Trophoblast cell (in vitro differentiated cells and primary cell): ENCODE results near the gene TRPV6.

ENCODE experiments used
- DNase-seq, 2 donors: peaks; one replicate each; pipeline ENCODE4 v3.0.0-alpha.2; 2016
- H2AFZ ChIP-seq: 2 replicates; pipeline ENCODE4 v1.6.1; 2013; ENCODE audit warnings: low read length, moderate library complexity, mild to moderate bottlenecking; ENCODE audit not compliant: insufficient read depth, poor library complexity
- H2AK5ac ChIP-seq: 2 replicates; pipeline ENCODE4 v1.6.1; 2013; ENCODE audit warnings: mild to moderate bottlenecking, low read length
- H2BK120ac ChIP-seq: 2 replicates; pipeline ENCODE4 v1.6.1; 2013; ENCODE audit warnings: low read length, mild to moderate bottlenecking, moderate library complexity; ENCODE audit not compliant: insufficient read depth, poor library complexity
- H2BK12ac ChIP-seq: 2 replicates; pipeline ENCODE4 v1.6.1; 2013; ENCODE audit warnings: mild to moderate bottlenecking, low read length, moderate library complexity
- H2BK5ac ChIP-seq: 2 replicates; pipeline ENCODE4 v1.6.1; 2013; ENCODE audit warnings: low read length, low read depth, moderate library complexity, mild to moderate bottlenecking; ENCODE audit not compliant: poor library complexity
- H3K14ac ChIP-seq: 2 replicates; pipeline ENCODE4 v1.6.1; 2013; ENCODE audit warnings: mild to moderate bottlenecking, low read length
- H3K18ac ChIP-seq: 2 replicates; pipeline ENCODE4 v1.6.1; 2013; ENCODE audit warnings: mild to moderate bottlenecking, low read length
- H3K23ac ChIP-seq: 2 replicates; pipeline ENCODE4 v1.6.1; 2013; ENCODE audit warnings: low read length
- H3K27ac ChIP-seq: 2 replicates; pipeline ENCODE4 v1.5.1; 2013; ENCODE audit warnings: low read depth, mild to moderate bottlenecking, inconsistent platforms, low read length, moderate library complexity
- H3K27me3 ChIP-seq: 2 replicates; pipeline ENCODE4 v1.6.1; 2013; ENCODE audit warnings: inconsistent platforms, mild to moderate bottlenecking, low read length, moderate library complexity; ENCODE audit not compliant: insufficient read depth
- H3K36me3 ChIP-seq, 2 experiments: 1 replicate in 1 of 2; 2 replicates in 1 of 2; pipeline ENCODE4 v1.6.1; 2013; ENCODE audit warnings: low read length in 2 of 2, mild to moderate bottlenecking in 2 of 2, moderate library complexity in 1 of 2; ENCODE audit not compliant: insufficient read depth in 2 of 2, control insufficient read depth in 1 of 2
- H3K4ac ChIP-seq: 2 replicates; pipeline ENCODE4 v1.6.1; 2013; ENCODE audit warnings: low read depth, mild to moderate bottlenecking, low read length, moderate library complexity
- H3K4me1 ChIP-seq, 2 experiments: 1 replicate in 1 of 2; 2 replicates in 1 of 2; pipeline ENCODE4 v1.6.1; 2013; ENCODE audit warnings: low read length in 2 of 2, mild to moderate bottlenecking in 2 of 2, moderate library complexity in 1 of 2; ENCODE audit not compliant: insufficient read depth in 2 of 2, control insufficient read depth in 1 of 2
- H3K4me2 ChIP-seq: 2 replicates; pipeline ENCODE4 v1.6.1; 2013; ENCODE audit warnings: inconsistent platforms, mild to moderate bottlenecking, low read length, moderate library complexity
- H3K4me3 ChIP-seq: 2 replicates; pipeline ENCODE4 v1.5.1; 2013; ENCODE audit warnings: mild to moderate bottlenecking, low read depth, low read length, inconsistent platforms
- H3K79me1 ChIP-seq: one replicate; pipeline ENCODE4 v1.6.1; 2013; ENCODE audit warnings: low read length
- H3K79me2 ChIP-seq: 2 replicates; pipeline ENCODE4 v1.6.1; 2013; ENCODE audit warnings: low read length, mild to moderate bottlenecking; ENCODE audit not compliant: control insufficient read depth, insufficient read depth, poor library complexity
- H3K9ac ChIP-seq: 2 replicates; pipeline ENCODE4 v1.6.1; 2013; ENCODE audit warnings: mild to moderate bottlenecking, low read length
- H3K9me3 ChIP-seq: 2 replicates; pipeline ENCODE4 v1.6.1; 2013; ENCODE audit warnings: low read depth, mild to moderate bottlenecking, control low read depth, inconsistent platforms, low read length; ENCODE audit not compliant: insufficient read depth
- H4K12ac ChIP-seq: 2 replicates; pipeline ENCODE4 v1.6.1; 2013; ENCODE audit warnings: low read depth, mild to moderate bottlenecking, low read length, moderate library complexity
- H4K8ac ChIP-seq: 2 replicates; pipeline ENCODE4 v1.6.1; 2013; ENCODE audit warnings: low read depth, mild to moderate bottlenecking, low read length, moderate library complexity
- H4K91ac ChIP-seq: one replicate; pipeline ENCODE4 v1.6.1; 2013; ENCODE audit warnings: low read depth, mild to moderate bottlenecking, low read length, moderate library complexity
- WGBS: extraction: QIAGEN DNeasy Blood & Tissue Kit; methylation state at CpG from one replicate; pipeline ENCODE4 v1.1.7; 2013; ENCODE audit warnings: missing lambda C conversion rate; ENCODE audit not compliant: insufficient read length, insufficient coverage; ENCODE audit errors: extremely low coverage; 5-methylcytosine and 5-hydroxymethylcytosine counted together

TRPV6 gene

DNA sequence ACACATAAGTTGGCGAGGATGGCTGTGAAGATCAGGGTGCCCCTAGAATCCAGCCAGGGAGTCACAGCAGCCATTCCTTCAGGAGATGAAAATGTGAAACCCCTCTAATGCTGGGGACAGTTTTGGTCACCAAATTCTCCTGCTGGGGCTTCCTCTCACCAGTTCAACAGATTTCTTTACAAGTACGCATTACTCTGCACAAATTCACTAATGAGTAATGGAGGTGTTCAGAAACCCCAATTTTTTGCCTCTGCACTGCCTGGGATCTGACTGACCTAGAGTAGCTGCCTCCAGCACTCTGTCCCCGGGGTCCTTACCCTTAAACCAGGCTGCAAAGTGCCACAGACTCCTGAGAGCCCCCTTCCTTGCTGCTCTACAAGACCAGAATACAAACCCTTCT lies 31.9 kb upstream of the TRPV6 start:
- DNase-seq = no peak
- no peak overlapping the region for H2BK12ac ChIP-seq
- H3K9ac ChIP-seq = no peak overlapping the region
- H4K8ac ChIP-seq = no peak overlapping the region
- H3K27ac ChIP-seq = no peak overlapping the region
- H3K4me3 ChIP-seq = no peak overlapping the region
- no peaks in the 10 kb centered on the region for H3K79me1 ChIP-seq
- H2AK5ac ChIP-seq = no peak overlapping the region
- H3K27me3 ChIP-seq = no peaks in the 10 kb centered on the region
- H3K4me2 ChIP-seq = no peak overlapping the region
- no peak overlapping the region for H3K23ac ChIP-seq
- H3K14ac ChIP-seq = no peak overlapping the region
- no peaks in the 10 kb centered on the region for H3K9me3 ChIP-seq
- H4K12ac ChIP-seq = no peak overlapping the region
- no peaks in the 10 kb centered on the region for H3K79me2 ChIP-seq
- H2BK5ac ChIP-seq = no peak overlapping the region
- H2AFZ ChIP-seq = no peak overlapping the region
- no peaks in the 10 kb centered on the region for H3K36me3 ChIP-seq
- H4K91ac ChIP-seq = no peak overlapping the region
- H3K18ac ChIP-seq = no peak overlapping the region
- no CpG with 5 or more reads among the region's 3 CpGs for WGBS
- H2BK120ac ChIP-seq = no peak overlapping the region
- peaks cover 2 to 9% of the 10 kb centered on the region in 2 experiments for H3K4me1 ChIP-seq
- H3K4ac ChIP-seq = no peak overlapping the region

DNA sequence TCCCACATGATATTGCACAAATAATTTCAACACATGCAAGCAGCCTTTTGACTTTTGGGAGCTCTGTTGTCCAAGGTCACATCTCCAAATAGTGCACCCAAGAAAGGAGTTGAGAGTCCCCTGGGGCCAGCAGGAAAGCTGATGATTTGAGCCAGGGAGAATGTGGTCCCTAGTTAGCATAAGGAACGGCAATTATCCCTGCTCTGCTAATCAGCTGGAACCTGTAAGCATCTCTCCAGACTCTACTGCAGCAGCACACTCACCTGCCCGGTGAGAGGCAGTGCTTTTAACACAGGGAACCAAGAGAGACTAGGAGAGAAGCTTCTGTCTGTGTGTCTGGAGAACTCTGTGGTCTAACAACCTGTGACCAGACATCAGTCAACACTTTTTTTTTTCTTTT lies 31.0 kb upstream of the TRPV6 start:
- no peak overlapping the region for H3K14ac ChIP-seq
- H3K4me3 ChIP-seq = no peak overlapping the region
- no peak overlapping the region for H3K27ac ChIP-seq
- no peaks in the 10 kb centered on the region for H3K79me2 ChIP-seq
- H3K9me3 ChIP-seq = no peaks in the 10 kb centered on the region
- no peak overlapping the region for H3K4ac ChIP-seq
- H3K23ac ChIP-seq = no peak overlapping the region
- H2BK5ac ChIP-seq = no peak overlapping the region
- no CpG with 5 or more reads among the region's 2 CpGs for WGBS
- H4K8ac ChIP-seq = no peak overlapping the region
- no peak for DNase-seq
- no peak overlapping the region for H2AFZ ChIP-seq
- H3K4me1 ChIP-seq = peaks cover 2 to 9% of the 10 kb centered on the region in 2 experiments
- no peak overlapping the region for H3K9ac ChIP-seq
- H3K36me3 ChIP-seq = no peaks in the 10 kb centered on the region
- H2BK120ac ChIP-seq = no peak overlapping the region
- no peak overlapping the region for H4K91ac ChIP-seq
- no peak overlapping the region for H3K18ac ChIP-seq
- H3K27me3 ChIP-seq = no peaks in the 10 kb centered on the region
- no peak overlapping the region for H2AK5ac ChIP-seq
- H3K4me2 ChIP-seq = no peak overlapping the region
- no peak overlapping the region for H2BK12ac ChIP-seq
- no peaks in the 10 kb centered on the region for H3K79me1 ChIP-seq
- H4K12ac ChIP-seq = no peak overlapping the region

DNA sequence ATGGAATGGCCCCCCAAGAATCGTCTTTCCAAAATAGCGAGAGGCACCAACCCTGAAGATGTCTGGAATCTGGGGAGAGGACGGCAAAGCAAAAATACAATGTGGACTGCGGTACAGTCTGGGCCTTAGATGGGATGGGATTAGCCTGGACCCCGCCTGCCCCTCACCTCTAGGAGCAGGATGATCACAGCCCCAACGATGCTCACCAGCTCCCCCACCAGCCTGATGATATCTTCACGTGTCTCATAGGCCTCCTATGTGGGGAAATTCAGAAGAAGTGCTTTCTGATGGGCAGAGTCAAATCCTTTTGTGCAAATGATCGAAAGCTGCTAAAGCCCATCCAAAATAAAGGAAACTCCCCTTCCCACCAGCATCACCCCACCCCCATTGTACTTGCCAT lies 29.8 kb upstream of the TRPV6 start:
- Histone ChIP-seq H4K12ac (no peak overlapping the region), H3K27me3 (no peaks in the 10 kb centered on the region), H2BK120ac (no peak overlapping the region), H3K79me1 (no peaks in the 10 kb centered on the region), H2BK12ac (no peak overlapping the region), H3K14ac (no peak overlapping the region), H3K9ac (no peak overlapping the region), H4K8ac (no peak overlapping the region), H3K4me3 (no peak overlapping the region), H2AK5ac (no peak overlapping the region), H4K91ac (no peak overlapping the region), H3K4me1 (peaks cover 2 to 9% of the 10 kb centered on the region in 2 experiments), H3K9me3 (no peaks in the 10 kb centered on the region), H3K79me2 (no peaks in the 10 kb centered on the region), H2AFZ (no peak overlapping the region), H2BK5ac (no peak overlapping the region), H3K4ac (no peak overlapping the region), H3K18ac (no peak overlapping the region), H3K4me2 (no peak overlapping the region), H3K23ac (no peak overlapping the region), H3K27ac (no peak overlapping the region), H3K36me3 (no peaks in the 10 kb centered on the region)
- no CpG with 5 or more reads among the region's 8 CpGs for WGBS
- no peak for DNase-seq

DNA sequence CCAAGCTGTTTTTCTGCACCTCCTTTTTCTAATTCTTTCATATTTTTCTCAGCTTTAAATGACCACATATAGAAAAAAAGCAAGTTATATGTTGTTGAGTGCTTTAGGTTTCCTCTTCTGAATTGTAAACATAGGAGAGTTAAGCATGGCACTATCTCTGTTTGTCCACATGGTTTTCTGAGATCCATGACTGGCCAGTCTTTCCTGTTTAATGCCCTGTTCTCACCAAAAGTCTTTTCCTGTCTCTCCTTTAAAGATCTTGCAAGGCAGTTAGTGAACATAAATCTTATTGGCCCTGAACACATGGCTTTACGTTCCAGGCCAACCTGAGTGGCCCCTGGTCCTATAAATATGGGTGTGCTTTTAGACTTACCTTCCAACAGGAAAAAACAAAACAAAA lies 28.6 kb upstream of the TRPV6 start:
- Histone ChIP-seq H2BK5ac (no peak overlapping the region), H3K18ac (no peak overlapping the region), H3K79me1 (no peaks in the 10 kb centered on the region), H2BK12ac (no peak overlapping the region), H3K9ac (no peak overlapping the region), H2BK120ac (no peak overlapping the region), H3K4me1 (peaks cover 2 to 9% of the 10 kb centered on the region in 2 experiments), H3K27ac (no peak overlapping the region), H3K79me2 (no peaks in the 10 kb centered on the region), H3K27me3 (no peaks in the 10 kb centered on the region), H3K4me3 (no peak overlapping the region), H4K91ac (no peak overlapping the region), H4K8ac (no peak overlapping the region), H3K36me3 (no peaks in the 10 kb centered on the region), H3K23ac (no peak overlapping the region), H3K9me3 (no peaks in the 10 kb centered on the region), H4K12ac (no peak overlapping the region), H3K4me2 (no peak overlapping the region), H3K14ac (no peak overlapping the region), H3K4ac (no peak overlapping the region), H2AK5ac (no peak overlapping the region), H2AFZ (no peak overlapping the region)
- DNase-seq = no peak
- WGBS = no CpG with 5 or more reads among the region's 1 CpG
